Immature natural killer cell (primary cell): ENCODE measurements around the gene MAP4. TPM values are rescaled to one million over a fixed set of nuclear protein-coding genes. Genes with fewer than 3 reads are reported as not detected.

Experiments used
- DNase-seq, 3 donors: peaks; one replicate each; pipeline ENCODE4 v3.0.0; 2022; ENCODE audit warnings: mixed read lengths in 1 of 3
- H3K27ac Mint-ChIP-seq, 6 donors: one replicate each; pipeline ENCODE4 v1.8.0; 2020; ENCODE audit warnings: mixed read lengths in 6 of 6, mild to moderate bottlenecking in 5 of 6, inconsistent platforms in 4 of 6, moderate library complexity in 3 of 6
- H3K27me3 Mint-ChIP-seq, 3 donors: one replicate each; pipeline ENCODE4 v1.8.0; 2020 to 2021; ENCODE audit warnings: low read depth in 3 of 3, mild to moderate bottlenecking in 3 of 3, mixed read lengths in 3 of 3, moderate library complexity in 3 of 3, inconsistent platforms in 1 of 3
- H3K36me3 Mint-ChIP-seq, 3 donors: one replicate each; pipeline ENCODE4 v1.8.0; 2020; ENCODE audit warnings: mixed read lengths in 3 of 3, inconsistent platforms in 2 of 3, mild to moderate bottlenecking in 2 of 3
- H3K4me1 Mint-ChIP-seq, 2 donors: one replicate each; pipeline ENCODE4 v1.8.0; 2020; ENCODE audit warnings: inconsistent platforms in 2 of 2, mild to moderate bottlenecking in 2 of 2, mixed read lengths in 2 of 2, moderate library complexity in 1 of 2
- H3K4me3 Mint-ChIP-seq, 5 donors: one replicate each; pipeline ENCODE4 v1.8.0; 2020; ENCODE audit warnings: mild to moderate bottlenecking in 5 of 5, mixed read lengths in 5 of 5, inconsistent platforms in 3 of 5, moderate library complexity in 3 of 5
- H3K9me3 Mint-ChIP-seq, 6 donors: one replicate each; pipeline ENCODE4 v1.8.0; 2020; ENCODE audit warnings: mild to moderate bottlenecking in 6 of 6, mixed read lengths in 6 of 6, inconsistent platforms in 4 of 6, moderate library complexity in 3 of 6
- polyA plus RNA-seq, 3 donors: library from polyadenylated mRNA; unstranded; fragments of 300-500 nt; fragmentation: Illumina TruSeq; gene quantifications; one replicate each; pipeline ENCODE4 v1.2.3, GENCODE V29; 2021

Gene MAP4
- polyA plus RNA-seq, 3 donors from 2014 or later: 4.4 to 64.2 (median 17.4) TPM

GRCh38 chr3:47852604-47853602 is 163.3 kb downstream of the MAP4 start:
- Mint-ChIP-seq H3K9me3 (peaks cover 0 to 2% (median 0%) of the 10 kb centered on the region in 6 donors), H3K27me3 (peaks cover 2 to 6% (median 2%) of the 10 kb centered on the region in 3 donors), H3K36me3 (peaks cover 0 to 9% (median 4%) of the 10 kb centered on the region in 3 donors), H3K4me3 (no peak overlapping the region), H3K4me1 (no peaks in the 10 kb centered on the region), H3K27ac (no peak overlapping the region)
- no peak for DNase-seq

- Mint-ChIP-seq H3K27me3 (peaks cover 2 to 6% (median 2%) of the 10 kb centered on the region in 3 donors), H3K27ac (peak overlapping the region in 3 of 6 donors; percentile 24 to 66 (median 50)), H3K9me3 (peaks cover 0 to 2% (median 0%) of the 10 kb centered on the region in 6 donors), H3K4me3 (no peak overlapping the region), H3K4me1 (no peaks in the 10 kb centered on the region), H3K36me3 (peaks cover 0 to 9% (median 4%) of the 10 kb centered on the region in 3 donors)
- DNase-seq: no peak
Observed at GRCh38 chr3:47851888-47852603, 164.2 kb downstream of the MAP4 start.

- Mint-ChIP-seq H3K4me1 (no peaks in the 10 kb centered on the region), H3K27me3 (peaks cover 2 to 6% (median 2%) of the 10 kb centered on the region in 3 donors), H3K36me3 (peaks cover 0 to 5% (median 0%) of the 10 kb centered on the region in 3 donors), H3K27ac (peak overlapping the region; percentile 35 to 68 (median 62)), H3K4me3 (no peak overlapping the region), H3K9me3 (peaks cover 0 to 2% (median 0%) of the 10 kb centered on the region in 6 donors)
- DNase-seq: no peak
Observed at GRCh38 chr3:47850564-47851410, 165.4 kb downstream of the MAP4 start.

DNA sequence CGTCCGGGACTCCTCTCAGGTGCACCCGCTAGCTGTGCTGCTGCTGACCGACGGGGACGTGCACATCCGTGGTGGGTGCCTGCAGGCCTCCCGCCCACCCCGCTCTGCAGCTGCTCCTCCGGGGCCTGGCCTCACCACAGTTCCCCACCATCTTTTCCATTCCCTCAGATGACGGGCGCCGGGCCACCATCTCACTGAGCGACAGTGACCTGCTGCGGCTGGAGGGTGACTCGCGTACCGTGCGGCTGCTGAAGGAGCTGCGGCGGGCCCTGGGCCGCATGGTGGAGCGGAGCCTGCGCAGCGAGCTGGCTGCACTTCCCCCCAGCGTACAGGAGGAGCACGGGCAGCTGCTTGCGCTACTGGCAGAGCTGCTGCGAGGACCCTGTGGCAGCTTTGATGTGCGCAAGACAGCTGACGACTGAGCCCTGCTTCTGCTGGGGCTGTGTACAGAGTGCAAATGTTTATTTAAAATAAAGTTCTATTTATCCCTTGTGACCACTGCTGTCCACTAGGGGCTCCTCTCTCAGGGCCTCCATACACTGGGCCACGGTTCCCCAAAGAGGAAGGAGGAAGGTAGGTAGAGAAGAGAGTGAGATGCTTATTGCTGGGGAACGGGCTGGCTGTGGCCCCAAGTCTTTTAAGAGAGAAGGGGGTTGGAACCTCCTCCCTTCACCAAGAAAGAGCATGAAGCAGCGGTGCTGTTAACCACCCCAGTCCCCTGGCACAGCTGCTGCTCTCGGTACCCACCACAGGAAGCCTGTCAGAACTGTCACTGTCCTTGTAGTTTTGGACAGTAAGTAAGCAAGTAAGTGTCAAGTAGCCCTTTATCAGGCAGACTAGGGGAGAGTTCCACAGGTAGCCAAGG is 166.3 kb downstream of the MAP4 start:
- peaks cover 0 to 2% (median 0%) of the 10 kb centered on the region in 6 donors for H3K9me3 Mint-ChIP-seq

GRCh38 chr3:47849186-47849698 is 167.0 kb downstream of the MAP4 start:
- Mint-ChIP-seq H3K36me3 (peaks cover 0 to 8% (median 4%) of the 10 kb centered on the region in 3 donors), H3K27me3 (peaks cover 2% of the 10 kb centered on the region in 3 donors), H3K4me3 (no peak overlapping the region), H3K27ac (no peak overlapping the region), H3K9me3 (peaks cover 0 to 2% (median 0%) of the 10 kb centered on the region in 6 donors), H3K4me1 (no peaks in the 10 kb centered on the region)
- no peak for DNase-seq

More for the DNA sequence above, 166.3 kb downstream of the MAP4 start:
- peak overlapping the region in 3 of 6 donors; percentile 21 to 65 (median 35) for H3K27ac Mint-ChIP-seq
- H3K36me3 Mint-ChIP-seq: peaks cover 0 to 5% (median 0%) of the 10 kb centered on the region in 3 donors
- DNase-seq: no peak
- H3K4me3 Mint-ChIP-seq: no peak overlapping the region
- H3K27me3 Mint-ChIP-seq: peaks cover 2 to 4% (median 2%) of the 10 kb centered on the region in 3 donors
- no peaks in the 10 kb centered on the region for H3K4me1 Mint-ChIP-seq

GRCh38 chr3:47848599-47849117 is 167.6 kb downstream of the MAP4 start:
- Mint-ChIP-seq H3K27ac (no peak overlapping the region), H3K9me3 (peaks cover 0 to under 1% (median 0%) of the 10 kb centered on the region in 6 donors), H3K36me3 (peaks cover 5 to 13% (median 8%) of the 10 kb centered on the region in 3 donors)

DNA sequence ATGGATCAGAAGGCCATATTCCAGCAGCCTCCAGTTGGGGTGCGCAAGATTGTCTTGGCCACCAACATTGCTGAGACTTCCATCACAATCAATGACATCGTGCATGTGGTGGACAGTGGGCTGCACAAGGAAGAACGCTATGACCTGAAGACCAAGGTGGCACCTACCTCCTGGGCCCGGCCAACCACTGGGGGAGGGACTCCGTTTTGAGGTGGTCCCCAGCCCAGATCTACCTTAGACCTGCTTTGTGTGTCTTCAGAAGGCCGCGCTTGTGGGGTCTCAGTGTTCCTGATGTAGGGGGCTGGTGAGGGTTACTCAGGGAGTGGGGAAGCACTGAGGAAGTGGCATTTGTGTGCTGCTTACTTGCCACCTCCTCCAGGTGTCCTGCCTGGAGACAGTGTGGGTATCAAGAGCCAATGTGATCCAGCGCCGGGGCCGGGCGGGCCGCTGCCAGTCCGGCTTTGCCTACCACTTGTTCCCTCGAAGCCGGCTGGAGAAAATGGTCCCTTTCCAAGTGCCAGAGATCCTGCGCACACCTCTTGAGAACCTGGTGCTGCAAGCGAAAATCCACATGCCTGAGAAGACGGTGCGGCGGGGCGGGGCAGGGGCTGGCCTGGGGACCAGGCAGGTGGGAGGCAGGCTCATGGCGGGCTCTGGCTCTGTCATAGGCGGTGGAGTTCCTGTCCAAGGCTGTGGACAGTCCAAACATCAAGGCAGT is 168.3 kb downstream of the MAP4 start:
- Mint-ChIP-seq H3K27me3 (peaks cover 2 to 4% (median 2%) of the 10 kb centered on the region in 3 donors), H3K4me3 (no peak overlapping the region), H3K36me3 (peaks cover 5 to 18% (median 8%) of the 10 kb centered on the region in 3 donors), H3K4me1 (no peaks in the 10 kb centered on the region), H3K27ac (no peak overlapping the region), H3K9me3 (no peaks in the 10 kb centered on the region)
- no peak for DNase-seq

More at GRCh38 chr3:47848599-47849117, 167.6 kb downstream of the MAP4 start:
- Mint-ChIP-seq H3K4me1 (no peaks in the 10 kb centered on the region), H3K4me3 (no peak overlapping the region), H3K27me3 (peaks cover 2 to 4% (median 2%) of the 10 kb centered on the region in 3 donors)
- no peak for DNase-seq

DNA sequence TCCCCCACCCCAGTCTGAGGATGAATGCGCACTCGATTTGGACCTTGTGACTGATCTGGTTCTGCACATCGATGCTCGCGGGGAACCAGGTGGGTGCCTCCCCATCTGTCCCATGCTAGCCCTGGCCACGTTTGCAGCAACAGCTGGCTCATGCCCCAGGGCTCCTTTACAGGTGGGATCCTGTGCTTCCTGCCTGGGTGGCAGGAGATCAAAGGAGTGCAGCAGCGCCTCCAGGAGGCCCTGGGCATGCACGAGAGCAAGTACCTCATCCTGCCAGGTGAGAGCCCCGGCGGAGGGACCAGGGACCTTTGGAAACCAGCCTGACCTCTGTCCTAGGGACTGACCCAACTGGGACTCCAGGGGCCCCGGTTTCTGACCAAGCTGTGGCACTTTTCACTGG is 169.0 kb downstream of the MAP4 start:
- H3K27ac Mint-ChIP-seq: peak overlapping the region in 1 of 6 donors; percentile 35
- DNase-seq: no peak
- H3K4me3 Mint-ChIP-seq: no peak overlapping the region
- no peaks in the 10 kb centered on the region for H3K4me1 Mint-ChIP-seq
- H3K36me3 Mint-ChIP-seq: peaks cover 5 to 24% (median 8%) of the 10 kb centered on the region in 3 donors
- H3K9me3 Mint-ChIP-seq: no peaks in the 10 kb centered on the region
- H3K27me3 Mint-ChIP-seq: peaks cover 2 to 4% (median 4%) of the 10 kb centered on the region in 3 donors

- Mint-ChIP-seq H3K27ac (no peak overlapping the region), H3K4me1 (no peaks in the 10 kb centered on the region), H3K4me3 (no peak overlapping the region), H3K36me3 (peaks cover 5 to 27% (median 11%) of the 10 kb centered on the region in 3 donors), H3K9me3 (no peaks in the 10 kb centered on the region), H3K27me3 (peaks cover 2 to 4% (median 4%) of the 10 kb centered on the region in 3 donors)
- no peak for DNase-seq
Observed at GRCh38 chr3:47846880-47847248, 169.4 kb downstream of the MAP4 start.

DNA sequence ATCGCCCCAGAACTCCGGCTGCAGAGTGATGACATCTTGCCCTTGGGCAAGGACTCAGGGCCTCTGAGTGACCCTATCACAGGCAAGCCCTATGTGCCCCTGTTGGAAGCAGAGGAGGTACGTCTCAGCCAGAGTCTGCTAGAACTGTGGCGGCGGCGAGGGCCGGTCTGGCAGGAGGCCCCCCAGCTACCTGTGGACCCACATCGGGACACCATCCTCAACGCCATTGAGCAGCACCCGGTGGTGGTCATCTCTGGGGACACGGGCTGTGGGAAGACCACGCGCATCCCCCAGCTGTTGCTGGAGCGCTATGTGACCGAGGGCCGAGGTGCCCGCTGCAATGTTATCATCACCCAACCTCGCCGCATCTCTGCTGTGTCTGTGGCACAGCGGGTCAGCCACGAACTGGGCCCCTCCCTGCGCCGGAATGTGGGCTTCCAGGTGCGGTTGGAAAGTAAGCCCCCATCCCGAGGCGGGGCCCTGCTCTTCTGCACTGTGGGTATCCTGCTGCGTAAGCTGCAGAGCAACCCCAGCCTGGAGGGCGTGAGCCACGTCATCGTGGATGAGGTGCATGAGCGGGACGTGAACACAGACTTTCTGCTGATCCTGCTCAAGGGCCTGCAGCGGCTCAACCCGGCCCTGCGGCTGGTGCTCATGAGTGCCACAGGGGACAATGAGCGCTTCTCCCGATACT is 169.9 kb downstream of the MAP4 start:
- H3K27ac Mint-ChIP-seq: no peak overlapping the region
- no peak for DNase-seq
- no peaks in the 10 kb centered on the region for H3K4me1 Mint-ChIP-seq
- no peak overlapping the region for H3K4me3 Mint-ChIP-seq
- H3K9me3 Mint-ChIP-seq: no peaks in the 10 kb centered on the region
- peaks cover 5 to 26% (median 15%) of the 10 kb centered on the region in 3 donors for H3K36me3 Mint-ChIP-seq
- H3K27me3 Mint-ChIP-seq: peaks cover 2 to 4% (median 4%) of the 10 kb centered on the region in 3 donors

DNA sequence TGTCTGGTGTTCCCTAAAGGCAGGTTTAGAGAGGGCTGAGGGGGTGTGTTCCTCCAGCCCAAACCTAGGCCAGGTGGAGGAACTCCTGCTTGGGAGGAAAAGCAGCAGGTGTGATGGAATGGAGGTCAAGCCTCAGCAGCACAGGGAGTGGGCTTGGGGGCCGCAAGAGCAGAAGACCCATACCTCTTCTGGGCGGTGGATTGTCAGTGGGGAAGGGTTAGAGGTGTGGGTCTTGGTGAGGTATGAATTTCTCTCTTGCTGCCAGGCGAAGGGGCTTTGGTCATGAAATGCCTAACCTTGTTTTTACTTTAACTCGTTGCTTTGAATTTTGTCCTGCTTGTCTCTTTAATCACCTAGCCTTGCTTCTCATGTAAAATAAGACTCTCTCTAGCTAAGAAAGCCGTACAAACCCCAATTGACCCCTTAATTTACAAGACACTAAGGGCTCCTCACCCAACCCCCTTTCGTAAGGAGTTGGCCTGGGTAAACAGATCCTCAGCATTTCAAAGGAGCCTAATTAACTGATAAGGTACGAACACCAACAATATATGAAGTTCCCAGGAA is 174.3 kb downstream of the MAP4 start:
- no peak for DNase-seq
- H3K4me1 Mint-ChIP-seq: peaks cover 0 to 4% of the 10 kb centered on the region in 2 donors
- peaks cover 0 to 2% (median 0%) of the 10 kb centered on the region in 6 donors for H3K9me3 Mint-ChIP-seq
- peaks cover 0 to 4% (median 2%) of the 10 kb centered on the region in 3 donors for H3K27me3 Mint-ChIP-seq
- no peak overlapping the region for H3K4me3 Mint-ChIP-seq
- peaks cover 5 to 37% (median 18%) of the 10 kb centered on the region in 3 donors for H3K36me3 Mint-ChIP-seq
- no peak overlapping the region for H3K27ac Mint-ChIP-seq
